Loucy (cell line): ENCODE results near the gene GSTO1.

ENCODE experiments used
- EZH2phosphoT487 ChIP-seq: fragments of 200-600 bp; IDR thresholded peaks from 2 replicates; pipeline ENCODE4 v1.6.1; 2018; ENCODE audit warnings: antibody characterized with exemption, mild to moderate bottlenecking, moderate library complexity, borderline replicate concordance
- TF ChIP-seq, protein P1 (sequence below): fragments of 200-600 bp; sonication (generic); conservative IDR thresholded peaks from 2 replicates; pipeline ENCODE4 v1.5.1; 2014; ENCODE audit warnings: mild to moderate bottlenecking, antibody characterized with exemption, low read length

GRCh38 chr10:104259999-104260774 lies 5.5 kb downstream of the GSTO1 start:
- TF ChIP-seq, protein P1, sequence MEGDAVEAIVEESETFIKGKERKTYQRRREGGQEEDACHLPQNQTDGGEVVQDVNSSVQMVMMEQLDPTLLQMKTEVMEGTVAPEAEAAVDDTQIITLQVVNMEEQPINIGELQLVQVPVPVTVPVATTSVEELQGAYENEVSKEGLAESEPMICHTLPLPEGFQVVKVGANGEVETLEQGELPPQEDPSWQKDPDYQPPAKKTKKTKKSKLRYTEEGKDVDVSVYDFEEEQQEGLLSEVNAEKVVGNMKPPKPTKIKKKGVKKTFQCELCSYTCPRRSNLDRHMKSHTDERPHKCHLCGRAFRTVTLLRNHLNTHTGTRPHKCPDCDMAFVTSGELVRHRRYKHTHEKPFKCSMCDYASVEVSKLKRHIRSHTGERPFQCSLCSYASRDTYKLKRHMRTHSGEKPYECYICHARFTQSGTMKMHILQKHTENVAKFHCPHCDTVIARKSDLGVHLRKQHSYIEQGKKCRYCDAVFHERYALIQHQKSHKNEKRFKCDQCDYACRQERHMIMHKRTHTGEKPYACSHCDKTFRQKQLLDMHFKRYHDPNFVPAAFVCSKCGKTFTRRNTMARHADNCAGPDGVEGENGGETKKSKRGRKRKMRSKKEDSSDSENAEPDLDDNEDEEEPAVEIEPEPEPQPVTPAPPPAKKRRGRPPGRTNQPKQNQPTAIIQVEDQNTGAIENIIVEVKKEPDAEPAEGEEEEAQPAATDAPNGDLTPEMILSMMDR = no peak
- no peak for TF ChIP-seq EZH2phosphoT487
